Activated CD4-positive, alpha-beta memory T cell treated with anti-CD3 and anti-CD28 coated beads for 36 hours (primary cell): ENCODE results near the gene MYRF. TPM values are rescaled to one million over a fixed set of nuclear protein-coding genes. Genes with fewer than 3 reads are reported as not detected.

Source experiments
- CTCF ChIA-PET: fragments of 350-600 bp; sonication (Branson Sonifier 250); formaldehyde crosslinking; loops from one replicate; lab custom pipeline; 2021; ENCODE audit warnings: antibody characterized with exemption, inconsistent platforms; lab: Charles Lee
- POLR2A ChIA-PET: fragments of 350-600 bp; sonication (Branson Sonifier 250); formaldehyde crosslinking; loops from one replicate; lab custom pipeline; 2021; ENCODE audit warnings: antibody characterized with exemption; lab: Charles Lee
- DNase-seq: peaks from one replicate; pipeline ENCODE4 v3.0.0-alpha.2; 2020
- H3K27ac Mint-ChIP-seq: one replicate; pipeline ENCODE4 v1.8.0; 2021; ENCODE audit warnings: mixed read lengths
- H3K27me3 Mint-ChIP-seq: one replicate; pipeline ENCODE4 v1.8.0; 2021; ENCODE audit warnings: mixed read lengths
- H3K36me3 Mint-ChIP-seq: one replicate; pipeline ENCODE4 v1.8.0; 2021; ENCODE audit warnings: mixed read lengths
- H3K4me1 Mint-ChIP-seq: one replicate; pipeline ENCODE4 v1.8.0; 2021; ENCODE audit warnings: low read depth, mixed read lengths
- H3K4me3 Mint-ChIP-seq: one replicate; pipeline ENCODE4 v1.8.0; 2021; ENCODE audit warnings: mild to moderate bottlenecking, mixed read lengths
- H3K9me3 Mint-ChIP-seq: one replicate; pipeline ENCODE4 v1.8.0; 2021; ENCODE audit warnings: mixed read lengths
- intact Hi-C: fragments of 100-400 bp; cut with micrococcal nuclease; formaldehyde crosslinking; loops from one replicate; pipeline ENCODE4 v1.15.1; 2023
- total RNA-seq, 2 experiments: library from RNA; stranded (reverse); gene quantifications; one replicate each; pipeline ENCODE4 v1.2.3, GENCODE V29; 2021

The MYRF gene
- total RNA-seq, 2 experiments from 2014 or later, result 1.2 to 1.4 TPM

- ChIA-PET CTCF (interaction anchor here (2.6 kb wide), 1 partner anchor 13 kb away, joined by 13 read pairs; no protein-coding TSS in a partner anchor), POLR2A (no interaction called here)
- Mint-ChIP-seq H3K27ac (no peak overlapping the region), H3K27me3 (no peaks in the 10 kb centered on the region), H3K4me1 (no peaks in the 10 kb centered on the region), H3K4me3 (no peak overlapping the region), H3K9me3 (no peaks in the 10 kb centered on the region), H3K36me3 (no peaks in the 10 kb centered on the region)
- intact Hi-C loops, result no loop called here
- no peak for DNase-seq
These were observed 31.8 kb upstream of the MYRF start for GRCh38 chr11:61720597-61720996.

DNA sequence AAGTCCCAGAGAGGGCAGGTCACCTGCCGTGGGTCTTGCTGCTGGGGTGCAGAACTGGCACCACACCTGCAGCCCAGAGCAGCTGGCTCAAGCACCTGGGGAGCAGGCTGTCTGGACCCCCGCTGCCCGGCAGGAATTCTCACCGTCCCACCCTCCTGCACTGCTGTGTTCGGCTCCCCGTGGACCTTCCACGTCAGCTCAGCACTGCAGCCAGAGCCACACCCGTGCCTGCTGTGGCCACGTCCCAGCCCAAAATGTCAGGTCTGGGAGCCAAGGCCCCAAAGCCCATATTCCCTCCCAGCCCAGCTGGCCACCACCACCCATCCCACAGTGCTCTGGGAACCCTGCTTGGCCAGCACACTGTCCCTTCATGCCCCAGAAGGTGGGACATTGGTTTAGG lies 28.0 kb upstream of the MYRF start:
- Mint-ChIP-seq H3K36me3 (no peaks in the 10 kb centered on the region), H3K9me3 (no peaks in the 10 kb centered on the region), H3K4me3 (no peak overlapping the region), H3K27me3 (no peaks in the 10 kb centered on the region), H3K27ac (no peak overlapping the region), H3K4me1 (no peaks in the 10 kb centered on the region)
- intact Hi-C loops, result no loop called here
- DNase-seq, result no peak
- ChIA-PET POLR2A (no interaction called here), CTCF (interaction anchor here (1.8 kb wide), 1 partner anchor 9 kb away, joined by 11 read pairs; no protein-coding TSS in a partner anchor)

GRCh38 chr11:61725781-61726231 lies 26.6 kb upstream of the MYRF start:
- no peak overlapping the region for H3K4me3 Mint-ChIP-seq
- ChIA-PET CTCF (no interaction called here), POLR2A (no interaction called here)
- no peaks in the 10 kb centered on the region for H3K9me3 Mint-ChIP-seq
- H3K27ac Mint-ChIP-seq, result no peak overlapping the region
- H3K36me3 Mint-ChIP-seq, result no peaks in the 10 kb centered on the region
- intact Hi-C loops, result no loop called here
- no peaks in the 10 kb centered on the region for H3K27me3 Mint-ChIP-seq
- no peak for DNase-seq
- no peaks in the 10 kb centered on the region for H3K4me1 Mint-ChIP-seq

- ChIA-PET CTCF (interaction anchor here (1.0 kb wide), 1 partner anchor 55 kb away, joined by 4 read pairs; no protein-coding TSS in a partner anchor), POLR2A (no interaction called here)
- Mint-ChIP-seq H3K27ac (no peak overlapping the region), H3K4me3 (no peak overlapping the region), H3K36me3 (no peaks in the 10 kb centered on the region), H3K27me3 (no peaks in the 10 kb centered on the region), H3K9me3 (no peaks in the 10 kb centered on the region), H3K4me1 (no peaks in the 10 kb centered on the region)
- DNase-seq, result no peak
- intact Hi-C loops, result no loop called here
These were observed 25.7 kb upstream of the MYRF start for GRCh38 chr11:61726775-61727174.

DNA sequence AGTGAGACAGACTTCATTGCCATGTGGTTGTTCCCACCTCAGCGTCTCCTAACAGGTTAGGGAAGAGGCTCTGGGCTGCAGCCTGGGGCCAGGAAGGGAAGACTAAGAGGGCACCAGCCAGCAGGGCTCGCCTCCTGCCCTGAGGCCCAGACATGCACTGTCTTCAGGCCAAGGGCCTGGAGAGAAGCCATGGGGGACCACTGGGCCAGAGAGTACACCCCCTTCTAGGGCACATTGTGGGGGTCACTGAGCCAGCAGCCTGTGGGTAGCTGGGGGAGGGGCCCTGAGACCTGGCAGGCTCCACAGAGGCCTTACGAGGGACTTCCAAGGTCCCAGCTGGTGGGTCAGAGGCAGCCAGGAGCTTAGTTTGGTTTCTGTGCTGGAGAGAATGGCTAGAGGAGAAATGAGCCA lies 25.0 kb upstream of the MYRF start:
- Mint-ChIP-seq H3K27me3 (no peaks in the 10 kb centered on the region), H3K9me3 (no peaks in the 10 kb centered on the region), H3K27ac (no peak overlapping the region), H3K4me1 (no peaks in the 10 kb centered on the region), H3K4me3 (no peak overlapping the region), H3K36me3 (no peaks in the 10 kb centered on the region)
- no peak for DNase-seq
- intact Hi-C loops, result no loop called here
- ChIA-PET POLR2A (no interaction called here), CTCF (no interaction called here)

GRCh38 chr11:61728066-61728939 lies 24.1 kb upstream of the MYRF start:
- H3K27me3 Mint-ChIP-seq, result no peaks in the 10 kb centered on the region
- ChIA-PET CTCF (no interaction called here), POLR2A (no interaction called here)
- no peak for DNase-seq
- H3K4me3 Mint-ChIP-seq, result no peak overlapping the region
- no peak overlapping the region for H3K27ac Mint-ChIP-seq
- intact Hi-C loops, result no loop called here
- no peaks in the 10 kb centered on the region for H3K9me3 Mint-ChIP-seq
- peaks cover 1% of the 10 kb centered on the region for H3K4me1 Mint-ChIP-seq
- H3K36me3 Mint-ChIP-seq, result no peaks in the 10 kb centered on the region

GRCh38 chr11:61728940-61729219 lies 23.6 kb upstream of the MYRF start:
- intact Hi-C loops, result no loop called here
- Mint-ChIP-seq H3K36me3 (no peaks in the 10 kb centered on the region), H3K4me1 (peaks cover 2% of the 10 kb centered on the region), H3K27me3 (no peaks in the 10 kb centered on the region), H3K27ac (no peak overlapping the region), H3K9me3 (no peaks in the 10 kb centered on the region), H3K4me3 (no peak overlapping the region)
- DNase-seq, result peak; percentile 17
- ChIA-PET POLR2A (no interaction called here), CTCF (no interaction called here)

GRCh38 chr11:61730240-61730994 lies 22.0 kb upstream of the MYRF start:
- ChIA-PET CTCF (no interaction called here), POLR2A (no interaction called here)
- peaks cover 2% of the 10 kb centered on the region for H3K4me1 Mint-ChIP-seq
- no peak overlapping the region for H3K27ac Mint-ChIP-seq
- no peaks in the 10 kb centered on the region for H3K9me3 Mint-ChIP-seq
- DNase-seq, result no peak
- H3K27me3 Mint-ChIP-seq, result no peaks in the 10 kb centered on the region
- H3K4me3 Mint-ChIP-seq, result no peak overlapping the region
- no peaks in the 10 kb centered on the region for H3K36me3 Mint-ChIP-seq
- intact Hi-C loops, result no loop called here

DNA sequence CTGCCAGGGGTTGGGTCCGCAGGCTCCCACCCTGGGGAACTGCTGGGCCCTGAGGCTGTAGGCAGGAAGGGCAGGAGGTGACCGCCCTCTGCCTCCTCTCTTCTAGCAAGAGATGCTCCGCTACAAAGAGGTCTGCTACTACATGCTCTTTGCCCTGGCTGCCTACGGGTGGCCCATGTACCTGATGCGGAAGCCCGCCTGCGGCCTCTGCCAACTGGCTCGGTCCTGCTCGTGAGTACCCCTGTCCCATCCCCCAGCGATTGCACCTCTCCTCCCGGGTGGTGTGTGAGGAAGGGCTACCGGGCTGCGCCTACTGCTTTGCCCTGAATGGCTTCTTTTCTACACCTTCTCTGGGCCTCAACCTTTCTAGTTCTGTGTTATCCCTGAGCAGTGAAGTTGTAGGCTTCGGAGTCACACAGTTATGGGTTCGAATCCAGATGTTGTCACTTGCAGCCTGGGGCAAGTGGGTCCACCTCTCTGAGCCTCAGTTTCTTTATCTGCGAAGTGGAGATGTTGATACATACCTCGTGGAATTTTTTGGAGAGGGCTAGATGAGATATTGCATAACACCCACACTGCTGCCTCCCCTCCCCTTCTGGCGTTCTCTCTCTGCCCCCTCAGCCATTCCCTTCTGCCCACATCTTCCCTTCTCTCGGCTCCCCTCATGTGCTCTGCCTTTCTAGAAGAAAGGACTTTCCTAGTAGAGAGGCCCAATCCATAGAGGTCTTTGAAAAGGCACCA lies 21.1 kb upstream of the MYRF start:
- Mint-ChIP-seq H3K27me3 (no peaks in the 10 kb centered on the region), H3K9me3 (no peaks in the 10 kb centered on the region), H3K36me3 (no peaks in the 10 kb centered on the region), H3K27ac (no peak overlapping the region), H3K4me1 (peaks cover 2% of the 10 kb centered on the region), H3K4me3 (no peak overlapping the region)
- no peak for DNase-seq
- ChIA-PET POLR2A (no interaction called here), CTCF (interaction anchor here (4.0 kb wide), 1 partner anchor 49 kb away, joined by 59 read pairs; the partner anchor contains the start of gene DAGLA)
- intact Hi-C loops, result no loop called here

DNA sequence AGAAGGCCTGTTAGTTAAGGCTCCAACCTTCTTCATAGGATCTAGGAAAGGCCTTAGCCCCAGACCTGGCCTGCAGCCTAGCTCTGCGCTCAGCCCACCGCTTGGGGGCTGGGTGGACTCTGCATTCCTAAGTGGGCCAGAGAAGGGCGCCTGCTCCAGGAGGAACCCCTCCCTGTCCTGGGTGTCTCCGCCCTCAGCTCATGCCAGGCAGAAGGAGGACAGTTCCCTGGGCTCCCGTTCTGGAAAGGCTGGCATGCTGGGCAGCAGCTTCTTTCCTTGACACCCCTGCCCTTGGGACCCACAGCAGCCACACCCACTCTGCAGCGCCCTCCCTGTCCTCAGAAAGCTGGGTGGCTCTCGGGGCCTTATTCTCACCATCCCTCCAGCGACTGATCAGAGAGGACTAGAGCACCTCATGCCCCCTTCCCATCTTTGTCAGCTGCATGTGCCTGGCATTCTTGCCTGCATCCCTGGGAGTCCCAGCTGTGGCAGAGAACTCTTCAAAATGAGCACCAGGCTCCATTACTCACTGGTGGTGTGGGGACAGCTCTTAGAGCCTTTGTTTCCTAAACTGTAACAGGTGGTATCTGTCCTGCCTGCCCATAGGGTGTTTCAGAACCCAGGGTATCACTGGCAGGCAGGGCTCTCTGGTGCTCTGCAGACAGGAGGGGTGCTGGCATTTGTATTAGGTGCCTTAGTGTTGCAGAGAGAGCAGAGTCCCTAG lies 20.3 kb upstream of the MYRF start:
- ChIA-PET POLR2A (no interaction called here), CTCF (interaction anchor here (1.2 to 4.0 kb wide), 3 partner anchors 15 to 215 kb away, joined by 4 to 59 read pairs (median 8); partner anchors contain the start of gene DAGLA)
- H3K27ac Mint-ChIP-seq, result no peak overlapping the region
- no peak overlapping the region for H3K4me3 Mint-ChIP-seq
- H3K36me3 Mint-ChIP-seq, result no peaks in the 10 kb centered on the region
- H3K4me1 Mint-ChIP-seq, result peaks cover 2% of the 10 kb centered on the region
- no peaks in the 10 kb centered on the region for H3K27me3 Mint-ChIP-seq
- no peaks in the 10 kb centered on the region for H3K9me3 Mint-ChIP-seq
- DNase-seq, result no peak
- intact Hi-C loops, result no loop called here

DNA sequence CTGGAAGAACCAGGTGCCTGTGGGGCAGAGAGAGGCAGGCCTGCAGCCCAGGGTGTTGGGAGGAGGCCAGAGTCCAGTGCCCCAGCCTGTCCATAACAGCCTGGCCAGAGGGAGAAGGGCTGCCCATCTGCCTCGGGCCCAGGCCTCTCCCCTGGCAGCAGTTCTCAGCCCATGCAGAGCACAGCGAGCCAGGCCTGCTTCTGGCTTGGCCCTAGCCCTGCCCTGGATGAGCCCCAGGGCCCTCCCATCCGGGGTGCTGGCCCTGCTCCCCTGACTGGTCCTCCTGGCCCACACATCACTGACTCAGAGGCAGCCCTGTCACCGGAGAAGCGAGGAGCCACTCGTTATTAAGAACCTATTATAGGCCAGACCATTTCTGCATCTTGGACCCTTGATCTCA lies 19.7 kb upstream of the MYRF start:
- DNase-seq, result no peak
- Mint-ChIP-seq H3K36me3 (no peaks in the 10 kb centered on the region), H3K4me3 (no peak overlapping the region), H3K9me3 (no peaks in the 10 kb centered on the region), H3K4me1 (peaks cover 2% of the 10 kb centered on the region), H3K27ac (no peak overlapping the region), H3K27me3 (no peaks in the 10 kb centered on the region)
- ChIA-PET CTCF (interaction anchor here (0.5 to 4.0 kb wide), 37 partner anchors 9 to 215 kb away, joined by 3 to 59 read pairs (median 6); partner anchors contain the start of gene DAGLA), POLR2A (interaction anchor here (1.3 kb wide), 1 partner anchor 34 kb away, joined by 3 read pairs; no protein-coding TSS in a partner anchor)
- intact Hi-C loops, result loop anchor here (1.0 kb wide), 2 partner anchors 36 to 52 kb away; partner anchors contain the start of gene DAGLA
